Pancreas (tissue), 10 donors: ENCODE measurements around the gene SPSB1. TPM values are rescaled to one million over a fixed set of nuclear protein-coding genes. Genes with fewer than 3 reads are reported as not detected.
"Not testable (repeated sequence)": the region's sequence is repeated elsewhere in the genome, so short reads cannot be mapped to it uniquely, and the experiment has no call there.

ENCODE experiments used
- ATAC-seq, 4 donors: fragments of 200-7000 bp; cut with Tn5 transposase; one replicate each; pipeline versions ENCODE4 v1.8.0 to v1.9.1; 2020; ENCODE audit warnings: mild to moderate bottlenecking in 4 of 4, moderate library complexity in 4 of 4
- DNase-seq, 6 donors: peaks; one replicate each; pipeline ENCODE4 v3.0.0-alpha.2; 2020
- FAIRE-seq: peaks from 2 replicates; lab custom pipeline; 2012; peaks lifted over from hg19 to GRCh38; lab: Jason Lieb, UNC
- H3K27ac ChIP-seq, 4 donors: fragments of 200-600 bp; sonication (generic); 1 replicate in 3 of 4; 2 replicates in 1 of 4; pipeline versions ENCODE4 v1.5.0 to v1.8.0; 2020
- H3K27me3 ChIP-seq, 4 donors: fragments of 200-600 bp; one replicate each; pipeline ENCODE4 v1.8.0; 2021
- H3K36me3 ChIP-seq, 3 donors: fragments of 200-600 bp; sonication (generic) in 1 of 3; one replicate each; pipeline versions ENCODE4 v1.5.0 to v1.8.0; 2020 to 2021
- H3K4me1 ChIP-seq, 3 donors: fragments of 200-600 bp; one replicate each; pipeline ENCODE4 v1.8.0; 2021
- H3K4me3 ChIP-seq, 4 donors: fragments of 200-600 bp; sonication (generic) in 2 of 4; one replicate each; pipeline versions ENCODE4 v1.5.0 to v1.8.0; 2020 to 2021
- H3K9me3 ChIP-seq, 4 donors: fragments of 200-600 bp; one replicate each; pipeline ENCODE4 v1.8.0; 2021
- WGBS, 2 donors: extraction: QIAGEN DNeasy Blood & Tissue Kit; methylation state at CpG; one replicate each; pipeline ENCODE4 v1.1.7; 2013; 5-methylcytosine and 5-hydroxymethylcytosine counted together
- intact Hi-C, 3 donors: fragments of 100-400 bp; cut with DNase I; formaldehyde crosslinking; loops; one replicate each; pipeline versions ENCODE4 v1.11.1 to v1.14.2; 2022
- polyA plus RNA-seq, 2 donors: library from polyadenylated mRNA; stranded (reverse); fragments of 200-250 nt; gene quantifications; one replicate each; pipeline ENCODE4 v1.2.3, GENCODE V29; 2013
- total RNA-seq, 6 donors: library from RNA; stranded (reverse); fragmentation: NEBNext Ultra II Directional in 4 of 6; extraction: Animal tissue kit (Norgen Biotek cat#: 25700) in 4 of 6; gene quantifications; one replicate each; pipeline versions ENCODE4 v1.2.1 to v1.2.4, GENCODE V29; 2021 to 2023
- TF ChIP-seq, protein P1 (sequence below), 4 donors: fragments of 200-600 bp; sonication (generic) in 3 of 4; IDR thresholded peaks; one replicate each; pipeline versions ENCODE4 v1.5.0 to v1.8.0; 2021; ENCODE audit warnings: antibody characterized with exemption in 4 of 4
- donor health status: healthy with polysubstance abuse.
- donor health status: DM: no; HTN: no; CAD: no; lungs with moderate emphysema.
- donor health status: DM: no; HTN: no; CAD: no.
- donor health status: control.
- donor health status: control.
- donor health status: Bipolar disorder and iron deficiency.
- donor health status: DM: yes; HTN: yes; CAD: no.
- donor health status: DM: no; HTN: no; CAD: no.
- donor health status: DM: no; HTN: no; CAD: no.
- donor health status: DM: yes; HTN: yes; CAD: no.

The SPSB1 gene
- total and polyA plus RNA-seq, 8 donors = 10.5 to 27.5 (median 18.1) TPM

- intact Hi-C loops = no loop called here
- H3K36me3 ChIP-seq = no peaks in the 10 kb centered on the region
- TF ChIP-seq, protein P1, sequence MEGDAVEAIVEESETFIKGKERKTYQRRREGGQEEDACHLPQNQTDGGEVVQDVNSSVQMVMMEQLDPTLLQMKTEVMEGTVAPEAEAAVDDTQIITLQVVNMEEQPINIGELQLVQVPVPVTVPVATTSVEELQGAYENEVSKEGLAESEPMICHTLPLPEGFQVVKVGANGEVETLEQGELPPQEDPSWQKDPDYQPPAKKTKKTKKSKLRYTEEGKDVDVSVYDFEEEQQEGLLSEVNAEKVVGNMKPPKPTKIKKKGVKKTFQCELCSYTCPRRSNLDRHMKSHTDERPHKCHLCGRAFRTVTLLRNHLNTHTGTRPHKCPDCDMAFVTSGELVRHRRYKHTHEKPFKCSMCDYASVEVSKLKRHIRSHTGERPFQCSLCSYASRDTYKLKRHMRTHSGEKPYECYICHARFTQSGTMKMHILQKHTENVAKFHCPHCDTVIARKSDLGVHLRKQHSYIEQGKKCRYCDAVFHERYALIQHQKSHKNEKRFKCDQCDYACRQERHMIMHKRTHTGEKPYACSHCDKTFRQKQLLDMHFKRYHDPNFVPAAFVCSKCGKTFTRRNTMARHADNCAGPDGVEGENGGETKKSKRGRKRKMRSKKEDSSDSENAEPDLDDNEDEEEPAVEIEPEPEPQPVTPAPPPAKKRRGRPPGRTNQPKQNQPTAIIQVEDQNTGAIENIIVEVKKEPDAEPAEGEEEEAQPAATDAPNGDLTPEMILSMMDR (IDR thresholded peaks at IDR 0.05) = no peak
- WGBS, 2 donors = 69 to 73% methylated on average over 10 of the region's 10 CpGs
- no peaks in the 10 kb centered on the region for H3K9me3 ChIP-seq
- peak overlapping the region in 2 of 4 donors; percentile 73 to 99 for H3K4me3 ChIP-seq
- H3K27ac ChIP-seq = peak overlapping the region in 2 of 4 donors; percentile 50 to 53
- H3K27me3 ChIP-seq = no peaks in the 10 kb centered on the region
- FAIRE-seq (no peak), DNase-seq (peak in 1 of 6 donors; percentile 36), ATAC-seq (peak in 2 of 4 donors; percentile 1 to 13)
- peaks cover 0 to 19% (median 4%) of the 10 kb centered on the region in 3 donors for H3K4me1 ChIP-seq
Observed at GRCh38 chr1:9294910-9295636, 2.4 kb downstream of the SPSB1 start.

GRCh38 chr1:9295884-9296283 is 3.2 kb downstream of the SPSB1 start:
- H3K27me3 ChIP-seq = no peaks in the 10 kb centered on the region
- peaks cover 0 to 14% (median 4%) of the 10 kb centered on the region in 3 donors for H3K4me1 ChIP-seq
- no peak overlapping the region for H3K4me3 ChIP-seq
- H3K36me3 ChIP-seq = no peaks in the 10 kb centered on the region
- intact Hi-C loops = no loop called here
- TF ChIP-seq, protein P1 (IDR thresholded peaks at IDR 0.05) = no peak
- no peaks in the 10 kb centered on the region for H3K9me3 ChIP-seq
- WGBS, 2 donors = 82 to 86% methylated on average over 9 of the region's 9 CpGs
- FAIRE-seq (no peak), DNase-seq (peak in 1 of 6 donors; percentile 8), ATAC-seq (no peak)
- no peak overlapping the region for H3K27ac ChIP-seq

GRCh38 chr1:9296850-9297249 is 4.2 kb downstream of the SPSB1 start:
- ATAC-seq (no peak), FAIRE-seq (no peak), DNase-seq (peak in 1 of 6 donors; percentile 27)
- Histone ChIP-seq H3K9me3 (no peaks in the 10 kb centered on the region), H3K4me3 (no peak overlapping the region), H3K4me1 (peaks cover 0 to 17% (median 4%) of the 10 kb centered on the region in 3 donors), H3K27ac (no peak overlapping the region), H3K27me3 (no peaks in the 10 kb centered on the region), H3K36me3 (no peaks in the 10 kb centered on the region)
- TF ChIP-seq, protein P1 (IDR thresholded peaks at IDR 0.05) = no peak
- intact Hi-C loops = no loop called here
- WGBS, 2 donors = 84 to 87% methylated on average over 6 of the region's 6 CpGs

GRCh38 chr1:9297831-9298230 is 5.1 kb downstream of the SPSB1 start:
- Histone ChIP-seq H3K4me1 (peaks cover 3 to 27% (median 5%) of the 10 kb centered on the region in 3 donors), H3K27me3 (no peaks in the 10 kb centered on the region), H3K36me3 (no peaks in the 10 kb centered on the region), H3K4me3 (no peak overlapping the region), H3K9me3 (no peaks in the 10 kb centered on the region), H3K27ac (no peak overlapping the region)
- intact Hi-C loops = no loop called here
- ATAC-seq (no peak), FAIRE-seq (no peak), DNase-seq (peak in 1 of 6 donors; percentile 2)
- 85 to 93% methylated on average over 9 of the region's 9 CpGs for WGBS, 2 donors
- TF ChIP-seq, protein P1 (IDR thresholded peaks at IDR 0.05) = no peak

DNA sequence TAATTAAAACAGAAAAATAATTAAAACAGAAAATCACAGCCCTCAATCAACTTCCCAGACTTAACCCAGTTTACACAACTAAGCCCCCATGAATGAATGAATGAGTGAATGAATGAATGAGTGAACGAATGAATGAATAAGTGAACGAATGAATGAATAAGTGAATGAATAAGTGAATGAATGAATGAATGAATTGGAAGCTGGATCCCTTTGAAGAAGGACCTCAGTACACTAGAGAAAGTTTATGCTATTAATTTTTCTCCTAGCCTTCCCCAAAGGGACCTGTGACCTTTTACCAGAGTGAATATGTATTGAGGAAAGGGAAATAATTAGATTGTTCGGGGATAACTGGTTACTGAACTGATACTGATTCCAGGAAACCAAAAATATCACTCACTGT is 5.6 kb downstream of the SPSB1 start:
- WGBS, 2 donors = 55 to 59% methylated on average over 3 of the region's 3 CpGs
- TF ChIP-seq, protein P1 (IDR thresholded peaks at IDR 0.05) = no peak
- FAIRE-seq (no peak), DNase-seq (no peak), ATAC-seq (no peak)
- Histone ChIP-seq H3K4me3 (no peak overlapping the region), H3K9me3 (no peaks in the 10 kb centered on the region), H3K27me3 (no peaks in the 10 kb centered on the region), H3K27ac (no peak overlapping the region), H3K36me3 (no peaks in the 10 kb centered on the region), H3K4me1 (peaks cover 6 to 30% (median 9%) of the 10 kb centered on the region in 3 donors)
- intact Hi-C loops = no loop called here

DNA sequence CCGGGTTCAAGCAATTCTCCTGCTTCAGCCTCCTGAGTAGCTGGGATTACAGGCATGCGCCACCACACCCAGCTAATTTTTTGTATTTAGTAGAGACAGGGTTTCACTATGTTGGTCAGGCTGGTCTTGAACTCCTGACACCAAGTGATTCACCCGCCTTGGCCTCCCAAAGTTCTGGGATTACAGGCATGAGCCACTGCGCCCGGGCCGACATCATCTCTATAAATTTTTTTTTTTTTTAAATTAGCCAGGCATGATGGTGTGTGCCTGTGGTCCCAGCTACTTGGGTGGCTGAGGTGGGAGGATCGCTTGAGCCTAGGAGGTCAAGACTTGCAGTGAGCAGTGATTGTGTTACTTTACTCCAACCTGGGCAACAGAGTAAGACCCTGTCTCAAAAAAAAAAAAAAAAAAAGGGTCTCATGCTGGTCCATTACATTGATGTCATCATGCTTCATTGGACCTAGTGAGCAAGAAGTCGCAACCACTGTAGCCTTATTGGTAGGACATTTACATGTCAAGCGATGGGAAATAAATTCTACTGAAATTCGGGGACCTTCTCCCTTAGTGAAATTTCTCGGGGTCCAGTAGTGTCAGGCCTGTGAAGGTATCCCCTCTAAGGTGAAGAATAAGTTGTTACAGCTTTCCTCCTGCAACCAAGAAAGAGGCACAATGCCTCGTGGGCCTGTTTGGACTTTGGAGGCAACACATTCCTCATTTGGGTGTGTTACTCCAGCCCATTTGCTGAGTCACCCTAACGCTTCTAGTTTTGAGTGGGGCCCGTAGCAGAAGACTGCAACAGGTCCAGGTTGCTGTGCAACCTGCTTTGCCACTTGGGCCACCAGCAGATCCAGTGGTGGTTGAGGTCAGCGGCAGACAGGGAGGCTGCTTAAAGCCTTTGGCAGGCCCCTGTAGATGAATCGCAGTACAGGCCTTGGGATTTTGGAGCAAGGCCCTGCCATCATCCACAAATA is 7.2 kb downstream of the SPSB1 start:
- WGBS, 2 donors = 86 to 87% methylated on average over 14 to 15 of the region's 16 CpGs
- ATAC-seq = peak in 3 of 4 donors; percentile 28 to 59 (median 36)
- FAIRE-seq = not testable (repeated sequence)

More for the DNA sequence above, 7.2 kb downstream of the SPSB1 start:
- H3K27ac ChIP-seq, H3K27me3 ChIP-seq, intact Hi-C loops, H3K36me3 ChIP-seq, H3K9me3 ChIP-seq, H3K4me3 ChIP-seq: not testable (repeated sequence)
- peak in 1 of 6 donors; percentile 23 for DNase-seq
- H3K4me1 ChIP-seq = peaks cover 12 to 31% (median 12%) of the 10 kb centered on the region in 3 donors
